Sigmoid colon (tissue), 4 donors: ENCODE data around the gene PHF10.

ENCODE experiments used
- EP300 ChIP-seq, 4 donors: sonication (generic); formaldehyde crosslinking; IDR thresholded peaks; one replicate each; pipeline ENCODE4 v1.6.1; 2017; ENCODE audit warnings: antibody characterized with exemption in 4 of 4
- POLR2A ChIP-seq, 2 donors: fragments of 450-650 bp; IDR thresholded peaks; one replicate each; pipeline ENCODE4 v1.6.1; 2016; ENCODE audit warnings: antibody characterized with exemption in 2 of 2, mild to moderate bottlenecking in 2 of 2, moderate library complexity in 2 of 2

DNA sequence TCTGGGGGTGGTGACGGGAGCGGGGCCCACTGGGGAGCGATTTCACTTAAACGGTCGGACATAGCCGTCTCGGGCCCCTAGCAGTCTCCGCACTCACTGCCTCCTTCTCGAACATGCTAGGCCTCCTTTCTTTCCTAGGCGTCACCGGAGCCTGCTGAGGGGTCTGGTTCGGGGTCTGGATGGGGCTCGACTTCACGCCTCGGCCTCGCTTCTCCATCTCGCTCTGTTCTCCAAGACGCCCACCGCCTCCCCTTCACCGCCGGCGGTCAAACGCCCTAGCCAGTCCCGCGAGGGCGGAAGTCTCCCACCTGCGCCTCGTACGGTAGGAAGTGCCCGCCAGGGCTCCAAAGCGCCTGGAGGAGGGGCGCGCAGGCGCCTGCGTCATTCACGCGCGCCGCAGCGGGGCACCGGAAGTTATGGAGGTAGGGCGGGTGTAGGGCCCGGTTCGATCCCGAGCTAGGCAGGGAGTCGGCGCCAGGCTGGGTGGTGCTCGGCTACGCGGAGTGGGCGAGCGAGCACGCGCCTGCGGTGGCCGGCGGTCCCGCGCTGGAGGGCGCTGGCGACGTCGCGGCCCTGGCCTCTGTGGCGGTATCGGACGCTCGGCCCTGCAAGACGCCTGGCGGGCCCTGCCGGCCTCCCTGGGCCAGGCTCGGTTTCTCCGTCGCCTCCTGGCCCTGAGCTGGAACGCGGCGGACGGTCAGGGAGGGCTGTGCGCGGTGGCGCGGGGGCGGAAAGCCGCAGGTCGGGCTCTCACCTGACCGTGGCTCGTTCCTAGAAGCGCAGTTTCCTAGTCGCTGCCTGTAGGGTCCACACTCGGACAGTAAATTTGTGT is 27.2 kb upstream of the PHF10 start, which contains the start of the genes DYNLT2 and ERMARD:
- TF ChIP-seq EP300 (IDR thresholded peaks at IDR 0.05) (peak in 2 of 4 donors; percentile 10 to 31), POLR2A (IDR thresholded peaks at IDR 0.05) (peak; percentile 83 to 88)
